ENCODE results near the gene DCAF8L2.
"Not testable (repeated sequence)": the region's sequence is repeated elsewhere in the genome, so short reads cannot be mapped to it uniquely, and the experiment has no call there.

The DCAF8L2 gene

GRCh38 chrX:27680726-27681125, 90.6 kb downstream of the DCAF8L2 start:
- no peak for DNase-seq

GRCh38 chrX:27683566-27684208, 93.5 kb downstream of the DCAF8L2 start:
- DNase-seq, result peak; percentile 27

- DNase-seq, result no peak
These were observed 104.5 kb downstream of the DCAF8L2 start for GRCh38 chrX:27694667-27695066.

GRCh38 chrX:27706526-27706925, 116.4 kb downstream of the DCAF8L2 start:
- no peak for DNase-seq

- DNase-seq, result no peak
These were observed 125.5 kb downstream of the DCAF8L2 start for GRCh38 chrX:27715610-27716009.

GRCh38 chrX:27728291-27728690, 138.1 kb downstream of the DCAF8L2 start:
- DNase-seq, result no peak

GRCh38 chrX:27731962-27732361, 141.8 kb downstream of the DCAF8L2 start:
- DNase-seq, result no peak

GRCh38 chrX:27735914-27736313, 145.8 kb downstream of the DCAF8L2 start:
- no peak for DNase-seq

- DNase-seq, result no peak
These were observed 150.8 kb downstream of the DCAF8L2 start for GRCh38 chrX:27740933-27741332.

- not testable (repeated sequence) for DNase-seq
These were observed 153.4 kb downstream of the DCAF8L2 start for GRCh38 chrX:27743521-27743920.

GRCh38 chrX:27746516-27746915, 156.4 kb downstream of the DCAF8L2 start:
- DNase-seq, result no peak

- not testable (repeated sequence) for DNase-seq
These were observed 160.2 kb downstream of the DCAF8L2 start for GRCh38 chrX:27750298-27750697.

GRCh38 chrX:27751976-27752375, 161.8 kb downstream of the DCAF8L2 start:
- DNase-seq, result no peak

- DNase-seq, result no peak
These were observed 175.6 kb downstream of the DCAF8L2 start for GRCh38 chrX:27765718-27766117.

GRCh38 chrX:27767387-27767786, 177.2 kb downstream of the DCAF8L2 start:
- DNase-seq, result no peak

GRCh38 chrX:27775984-27776383, 185.8 kb downstream of the DCAF8L2 start:
- no peak for DNase-seq

GRCh38 chrX:27796640-27797257, 206.6 kb downstream of the DCAF8L2 start:
- DNase-seq, result no peak

GRCh38 chrX:27797575-27797974, 207.4 kb downstream of the DCAF8L2 start:
- no peak for DNase-seq
